Mammary epithelial cell (primary cell): ENCODE measurements around the gene ASH1L.

Experiments used
- CTCF ChIP-seq, 2 donors: IDR thresholded peaks in 1 of 2; conservative IDR thresholded peaks in 1 of 2; 2 replicates each; pipeline ENCODE4 v1.5.1; 2011 to 2012; ENCODE audit warnings: inconsistent platforms in 2 of 2, low read length in 2 of 2, mild to moderate bottlenecking in 2 of 2, control low read depth in 1 of 2, low read depth in 1 of 2; ENCODE audit not compliant: insufficient read depth in 1 of 2; ENCODE audit errors: extremely low read depth in 1 of 2
- EZH2 ChIP-seq: IDR thresholded peaks from 2 replicates; pipeline ENCODE4 v1.6.1; 2012; ENCODE audit warnings: low read length, inconsistent platforms, borderline replicate concordance

DNA sequence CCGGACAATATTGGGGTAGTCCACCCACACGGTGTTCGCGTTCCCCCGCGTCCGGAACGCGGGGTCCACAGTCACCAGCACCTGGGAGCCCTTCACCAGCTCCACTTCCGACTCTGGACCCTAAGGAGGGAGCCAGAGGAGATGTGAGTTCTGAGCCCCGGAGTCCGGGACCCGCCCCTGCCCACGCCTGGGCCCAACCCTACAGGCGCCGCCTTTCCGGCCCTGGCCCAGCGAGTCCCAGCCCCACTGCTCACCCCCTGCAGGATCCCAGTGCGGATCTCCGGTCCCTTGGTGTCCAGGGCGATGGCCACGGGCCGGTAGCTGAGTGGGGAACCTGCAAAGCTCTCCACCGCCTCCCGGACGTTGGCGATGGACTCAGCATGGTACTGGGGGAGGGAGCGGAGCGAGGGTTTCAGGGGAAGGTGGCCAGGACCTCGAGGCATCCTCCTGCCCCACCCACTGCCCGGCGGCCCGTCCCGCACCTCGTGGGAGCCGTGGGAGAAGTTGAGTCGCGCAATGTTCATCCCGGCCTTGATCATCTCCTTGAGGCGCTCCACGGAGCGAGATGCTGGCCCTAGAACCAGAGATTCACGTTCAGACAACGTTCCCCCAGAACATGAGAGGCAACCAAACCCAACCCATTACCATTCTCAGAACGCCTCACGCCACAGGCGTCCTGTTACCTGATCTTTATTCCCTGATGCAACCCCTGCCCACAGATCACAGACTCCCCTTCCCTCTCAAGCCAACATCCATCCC is 267.2 kb downstream of the ASH1L start:
- TF ChIP-seq CTCF (conservative IDR thresholded peaks at IDR 0.05 in 1 of 2, IDR thresholded peaks at IDR 0.05 in 1 of 2; ENCODE audit: extremely low read depth in 1 of 2, insufficient read depth in 1 of 2, low read depth in 1 of 2, low read length in 2 of 2) (no peak), EZH2 (no peak)
